ENCODE measurements around the gene LCE6A.
A peak's percentile ranks its signal among the peaks of the same experiment; 100 is the strongest.

DNA sequence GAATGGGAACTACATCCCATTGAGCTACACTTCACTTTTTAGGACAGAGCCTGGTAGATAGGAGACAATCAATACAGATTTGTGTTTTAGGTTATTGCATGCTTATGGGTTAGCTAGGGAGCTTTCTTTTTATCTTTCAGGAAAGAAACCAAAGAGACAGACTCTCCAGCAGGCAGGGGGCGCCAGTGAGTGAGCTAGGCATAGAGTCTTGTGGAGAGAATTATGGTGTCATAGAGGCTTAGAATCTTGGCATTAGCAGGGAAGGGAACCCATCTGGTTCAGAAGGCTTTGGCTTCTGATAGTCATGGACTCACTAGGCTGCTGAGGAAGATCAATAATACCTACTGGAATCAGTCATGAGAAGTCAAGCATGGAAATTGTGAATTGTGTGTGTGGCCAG is 35.4 kb downstream of the LCE6A start, which contains the start of gene SMCP:
- TF ChIP-seq, protein P1, sequence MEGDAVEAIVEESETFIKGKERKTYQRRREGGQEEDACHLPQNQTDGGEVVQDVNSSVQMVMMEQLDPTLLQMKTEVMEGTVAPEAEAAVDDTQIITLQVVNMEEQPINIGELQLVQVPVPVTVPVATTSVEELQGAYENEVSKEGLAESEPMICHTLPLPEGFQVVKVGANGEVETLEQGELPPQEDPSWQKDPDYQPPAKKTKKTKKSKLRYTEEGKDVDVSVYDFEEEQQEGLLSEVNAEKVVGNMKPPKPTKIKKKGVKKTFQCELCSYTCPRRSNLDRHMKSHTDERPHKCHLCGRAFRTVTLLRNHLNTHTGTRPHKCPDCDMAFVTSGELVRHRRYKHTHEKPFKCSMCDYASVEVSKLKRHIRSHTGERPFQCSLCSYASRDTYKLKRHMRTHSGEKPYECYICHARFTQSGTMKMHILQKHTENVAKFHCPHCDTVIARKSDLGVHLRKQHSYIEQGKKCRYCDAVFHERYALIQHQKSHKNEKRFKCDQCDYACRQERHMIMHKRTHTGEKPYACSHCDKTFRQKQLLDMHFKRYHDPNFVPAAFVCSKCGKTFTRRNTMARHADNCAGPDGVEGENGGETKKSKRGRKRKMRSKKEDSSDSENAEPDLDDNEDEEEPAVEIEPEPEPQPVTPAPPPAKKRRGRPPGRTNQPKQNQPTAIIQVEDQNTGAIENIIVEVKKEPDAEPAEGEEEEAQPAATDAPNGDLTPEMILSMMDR (IDR thresholded peaks at IDR 0.05; ENCODE audit: low read depth, low read length, poor library complexity, severe bottlenecking) = peak; percentile 64
- no peak for TF ChIP-seq EZH2phosphoT487 (IDR thresholded peaks at IDR 0.05; ENCODE audit: borderline replicate concordance, low read length)
